Ramos (cell line): ENCODE results near the gene LDB3.

Experiments
- in situ Hi-C: fragments of 300-500 bp; cut with MboI; formaldehyde crosslinking; loops from one replicate; pipeline ENCODE4 v1.14.3; 2022; ENCODE audit warnings: low sequenced_read_pairs; ENCODE audit not compliant: unreplicated experiment

The LDB3 gene

GRCh38 chr10:86684331-86685097 is 16.2 kb downstream of the LDB3 start:
- in situ Hi-C loops, result no loop called here

DNA sequence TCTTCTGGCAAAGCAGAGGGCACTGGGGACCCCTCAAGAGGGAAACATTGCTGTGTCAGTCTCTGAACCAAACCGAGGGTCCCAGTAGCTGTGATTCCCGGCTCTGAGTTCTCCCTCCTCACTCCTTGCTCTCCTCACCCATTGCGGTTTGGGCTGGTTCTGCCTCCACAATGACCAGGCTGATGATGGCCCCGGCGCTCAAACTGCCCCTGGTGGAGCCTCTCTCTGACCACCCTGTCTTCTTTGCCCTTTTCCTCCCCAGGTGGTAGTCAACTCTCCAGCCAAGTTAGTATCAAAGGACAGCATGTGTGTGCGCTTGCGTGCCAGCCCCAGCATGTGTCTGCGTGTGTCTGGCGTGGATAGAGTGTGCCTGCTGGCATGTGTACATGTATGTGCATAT is 17.1 kb downstream of the LDB3 start:
- in situ Hi-C loops, result no loop called here

DNA sequence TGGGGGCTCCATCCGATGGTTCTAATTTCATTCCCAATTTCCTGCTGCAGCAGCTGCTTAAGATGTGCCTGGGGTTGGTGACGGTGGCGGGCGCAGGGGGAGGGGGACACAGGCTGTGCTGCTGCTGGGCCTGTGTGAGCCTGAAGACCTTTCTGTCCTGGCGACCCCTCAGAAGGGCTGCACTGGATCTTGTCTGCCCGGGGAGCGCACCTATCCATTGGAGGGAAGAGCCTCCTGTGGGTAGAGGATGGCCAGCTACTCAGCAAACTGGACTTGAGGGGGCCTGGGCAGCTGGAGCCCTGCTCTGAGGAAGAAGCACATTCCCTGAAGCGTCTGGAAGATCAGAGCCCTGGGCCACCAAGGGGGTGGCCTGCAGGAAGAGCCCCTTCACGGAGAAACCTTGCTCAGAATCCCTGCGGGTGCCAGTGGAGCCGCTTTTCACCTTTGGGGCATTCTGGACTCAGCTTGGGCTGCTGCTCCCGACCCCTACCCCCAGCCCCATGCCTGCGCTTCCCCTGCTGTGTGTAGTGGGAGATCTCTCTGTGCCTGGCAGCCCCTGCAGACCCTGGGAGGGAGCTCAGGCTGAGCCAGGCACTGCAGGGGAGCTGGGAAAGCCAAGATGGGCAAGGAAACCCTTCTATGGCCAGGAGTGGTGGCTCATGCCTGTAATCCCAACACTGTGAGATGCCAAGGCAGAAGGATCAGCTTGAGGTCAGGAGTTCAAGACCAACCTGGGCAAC is 17.8 kb downstream of the LDB3 start:
- in situ Hi-C loops, result no loop called here

GRCh38 chr10:86686972-86687371 is 18.7 kb downstream of the LDB3 start:
- in situ Hi-C loops, result no loop called here

- in situ Hi-C loops, result no loop called here
Measured at GRCh38 chr10:86687750-86688149, 19.4 kb downstream of the LDB3 start.

DNA sequence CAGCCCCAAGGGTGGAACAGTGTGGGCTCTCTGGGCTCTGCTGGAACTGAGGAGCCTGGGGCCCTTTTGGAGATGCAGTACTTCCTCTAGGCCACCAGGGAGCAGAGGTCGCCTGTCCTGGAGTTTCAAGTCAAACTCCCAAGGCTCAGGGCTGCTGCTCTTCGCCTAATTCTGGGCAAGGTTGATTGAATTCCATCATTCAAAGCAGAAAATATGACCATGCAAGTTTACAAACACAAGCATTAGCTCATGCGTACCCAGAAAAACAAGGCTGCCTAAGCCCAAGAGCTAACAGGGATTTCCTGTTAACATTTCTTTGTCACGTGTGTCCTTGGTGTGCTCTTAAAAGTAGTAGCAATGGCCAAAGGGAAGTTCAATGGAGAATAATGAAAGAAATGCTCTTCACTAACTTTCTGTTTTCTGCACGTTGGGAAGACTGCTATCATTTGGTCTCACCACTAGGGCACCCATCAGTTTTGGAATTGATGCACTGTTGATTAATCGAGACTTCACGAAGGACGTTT is 20.1 kb downstream of the LDB3 start:
- in situ Hi-C loops, result no loop called here

DNA sequence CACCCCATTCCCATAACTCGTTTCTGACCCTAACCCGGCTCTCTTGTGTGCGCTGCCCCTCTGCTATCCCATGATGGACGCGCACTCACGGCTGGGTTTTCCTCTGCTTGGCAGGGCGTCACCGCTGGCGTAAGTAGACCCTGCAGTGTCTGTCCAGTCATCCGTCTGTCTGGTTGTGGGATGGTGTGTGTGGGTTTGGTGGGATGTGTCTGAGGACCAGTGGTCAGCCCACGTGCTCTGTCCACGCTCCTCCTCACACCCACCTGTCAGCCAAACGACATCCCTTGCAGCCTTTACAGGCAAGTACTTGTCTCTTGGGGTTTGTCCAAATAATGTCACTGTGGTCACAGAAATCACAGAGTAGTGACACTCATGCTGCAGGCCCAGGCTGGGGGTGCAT is 20.8 kb downstream of the LDB3 start:
- in situ Hi-C loops, result no loop called here

DNA sequence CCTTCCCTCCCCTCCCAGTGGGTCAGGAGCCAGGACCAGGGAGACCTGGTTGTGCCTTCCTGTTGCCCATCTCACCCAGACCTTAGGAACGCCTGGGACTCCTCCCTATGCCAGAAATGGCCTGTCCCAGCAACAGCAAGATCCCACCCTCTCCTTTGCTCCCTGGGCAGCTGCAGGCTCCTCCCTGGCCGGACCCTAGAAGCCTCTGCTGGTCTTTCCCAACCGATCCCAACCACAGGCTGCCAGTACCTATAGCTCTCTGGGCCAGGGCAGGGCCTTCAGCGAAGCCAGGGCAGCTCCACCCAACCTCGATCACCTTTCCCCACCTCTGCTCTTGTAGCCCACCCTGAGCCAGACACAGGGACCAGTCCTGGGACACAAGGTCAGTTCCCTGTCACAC is 21.9 kb downstream of the LDB3 start:
- in situ Hi-C loops, result loop anchor here (10.0 kb wide), 1 partner anchor 205 kb away; no protein-coding TSS in a partner anchor

- in situ Hi-C loops, result loop anchor here (10.0 kb wide), 1 partner anchor 204 kb away; no protein-coding TSS in a partner anchor
Measured at GRCh38 chr10:86690657-86691084, 22.4 kb downstream of the LDB3 start.

DNA sequence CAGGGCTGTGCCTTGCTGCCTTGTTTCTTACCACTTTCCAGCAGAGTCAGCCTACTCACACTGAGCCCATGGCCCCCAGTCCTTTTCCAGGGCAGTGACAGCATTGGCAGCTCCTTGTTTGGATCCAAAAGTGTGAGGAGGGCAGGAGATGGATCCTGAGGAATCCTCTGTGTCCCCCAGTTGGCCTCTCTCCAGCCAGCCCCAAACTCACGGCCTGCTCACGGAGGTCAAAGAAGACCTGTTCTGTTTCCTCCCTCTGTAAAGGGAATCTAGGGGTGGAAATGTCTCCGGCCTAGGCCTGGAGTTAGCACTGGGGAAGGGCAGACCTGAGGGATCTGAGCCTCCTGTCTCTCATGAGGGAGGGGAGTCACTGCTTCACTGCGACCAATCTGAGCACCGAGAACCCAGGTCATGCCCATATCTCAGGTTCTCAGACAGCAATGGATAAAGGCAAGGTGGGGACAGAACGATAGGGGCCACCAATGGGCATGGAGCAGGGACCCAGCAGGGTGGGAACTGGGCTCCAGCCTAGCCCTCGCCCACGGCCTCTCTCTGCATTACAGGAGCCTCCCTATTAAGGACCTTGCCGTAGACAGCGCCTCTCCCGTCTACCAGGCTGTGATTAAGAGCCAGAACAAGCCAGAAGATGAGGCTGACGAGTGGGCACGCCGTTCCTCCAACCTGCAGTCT is 23.2 kb downstream of the LDB3 start:
- in situ Hi-C loops, result loop anchor here (10.0 kb wide), 1 partner anchor 203 kb away; no protein-coding TSS in a partner anchor

DNA sequence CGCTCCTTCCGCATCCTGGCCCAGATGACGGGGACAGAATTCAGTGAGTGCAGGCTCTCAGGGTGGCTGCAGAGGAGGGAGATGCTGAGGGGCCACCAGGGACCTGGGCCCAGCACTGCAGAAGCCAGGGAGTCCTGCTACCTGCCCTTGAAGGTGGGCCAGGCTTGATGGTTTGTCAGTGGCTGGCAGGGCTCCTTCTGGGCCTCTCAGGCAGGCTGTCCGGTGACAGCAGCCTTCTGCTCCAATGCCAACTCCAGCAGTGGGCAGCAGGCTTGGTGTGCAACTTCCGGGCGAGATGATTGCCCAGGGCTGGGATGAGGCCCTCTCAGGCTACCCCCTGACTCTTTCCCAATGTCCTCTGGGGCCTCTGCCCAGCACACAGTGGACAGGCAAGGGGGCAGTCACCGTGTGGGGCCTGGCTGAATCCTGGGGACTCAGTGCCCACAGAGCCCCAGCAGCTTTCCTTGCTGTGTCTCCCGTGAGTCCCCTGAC is 23.8 kb downstream of the LDB3 start:
- in situ Hi-C loops, result loop anchor here (10.0 kb wide), 1 partner anchor 203 kb away; no protein-coding TSS in a partner anchor

- in situ Hi-C loops, result loop anchor here (10.0 kb wide), 1 partner anchor 202 kb away; no protein-coding TSS in a partner anchor
Measured at GRCh38 chr10:86692664-86693063, 24.4 kb downstream of the LDB3 start.

DNA sequence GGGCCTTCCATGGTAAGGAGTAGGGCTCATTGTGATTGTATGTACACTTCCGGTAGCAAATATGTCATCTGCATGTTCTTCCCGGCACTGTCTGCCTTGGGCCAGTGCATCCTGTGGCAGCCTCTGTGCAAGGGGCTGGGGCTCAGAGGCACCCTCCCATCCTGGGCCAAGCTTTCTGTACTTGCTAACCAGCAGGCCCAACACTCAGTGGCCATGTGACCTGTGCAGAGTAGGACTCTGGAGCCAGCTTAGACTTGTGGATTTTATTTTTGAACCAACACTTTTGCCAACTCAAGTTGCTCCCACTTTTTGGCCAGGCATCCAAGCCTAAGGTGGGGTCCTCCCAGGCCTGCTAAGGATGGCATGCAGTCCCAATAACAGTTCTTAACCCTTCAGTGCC is 25.0 kb downstream of the LDB3 start:
- in situ Hi-C loops, result loop anchor here (10.0 kb wide), 1 partner anchor 202 kb away; no protein-coding TSS in a partner anchor

- in situ Hi-C loops, result loop anchor here (10.0 kb wide), 1 partner anchor 201 kb away; no protein-coding TSS in a partner anchor
Measured at GRCh38 chr10:86693721-86694369, 25.5 kb downstream of the LDB3 start.

DNA sequence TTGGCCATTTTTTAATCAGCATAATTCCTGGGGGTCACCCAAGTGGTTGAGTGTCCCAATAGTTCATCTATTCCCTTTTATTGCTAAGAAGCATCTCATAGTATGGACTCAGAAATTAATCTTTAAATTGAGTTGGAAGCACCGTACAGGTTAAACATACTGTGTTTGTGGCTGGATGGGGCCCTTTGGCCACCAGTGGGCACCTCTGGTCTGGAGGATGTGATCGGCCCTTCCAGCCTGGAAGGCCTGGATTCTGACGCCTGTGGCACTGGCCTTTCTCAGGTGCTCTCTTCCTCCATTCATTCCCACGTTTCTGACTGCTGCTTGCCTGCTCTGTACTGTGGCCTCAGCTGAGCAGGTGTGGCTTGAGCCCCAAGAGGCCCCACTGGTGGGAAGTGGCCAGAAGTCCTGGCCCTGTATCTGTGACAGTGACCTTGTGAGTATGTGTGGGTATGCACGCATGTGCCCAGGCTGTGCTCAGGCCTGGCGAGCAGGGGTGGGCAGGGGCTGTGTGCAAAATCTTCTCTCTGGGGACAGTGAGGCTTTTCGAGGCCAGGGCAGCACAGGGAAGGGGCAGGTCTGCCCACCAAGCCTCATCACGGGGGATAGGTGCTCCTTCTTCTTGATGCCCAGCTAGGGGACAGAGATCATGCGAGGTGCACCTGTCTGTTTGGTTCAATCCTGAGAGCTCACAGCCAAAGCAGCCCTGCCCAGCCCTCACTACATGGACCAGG is 30.1 kb downstream of the LDB3 start:
- in situ Hi-C loops, result loop anchor here (10.0 kb wide), 1 partner anchor 196 kb away; no protein-coding TSS in a partner anchor

GRCh38 chr10:86699125-86699524 is 30.8 kb downstream of the LDB3 start:
- in situ Hi-C loops, result loop anchor here (10.0 kb wide), 1 partner anchor 196 kb away; no protein-coding TSS in a partner anchor

- in situ Hi-C loops, result loop anchor here (10.0 kb wide), 1 partner anchor 195 kb away; no protein-coding TSS in a partner anchor
Measured at GRCh38 chr10:86699541-86699940, 31.2 kb downstream of the LDB3 start.

DNA sequence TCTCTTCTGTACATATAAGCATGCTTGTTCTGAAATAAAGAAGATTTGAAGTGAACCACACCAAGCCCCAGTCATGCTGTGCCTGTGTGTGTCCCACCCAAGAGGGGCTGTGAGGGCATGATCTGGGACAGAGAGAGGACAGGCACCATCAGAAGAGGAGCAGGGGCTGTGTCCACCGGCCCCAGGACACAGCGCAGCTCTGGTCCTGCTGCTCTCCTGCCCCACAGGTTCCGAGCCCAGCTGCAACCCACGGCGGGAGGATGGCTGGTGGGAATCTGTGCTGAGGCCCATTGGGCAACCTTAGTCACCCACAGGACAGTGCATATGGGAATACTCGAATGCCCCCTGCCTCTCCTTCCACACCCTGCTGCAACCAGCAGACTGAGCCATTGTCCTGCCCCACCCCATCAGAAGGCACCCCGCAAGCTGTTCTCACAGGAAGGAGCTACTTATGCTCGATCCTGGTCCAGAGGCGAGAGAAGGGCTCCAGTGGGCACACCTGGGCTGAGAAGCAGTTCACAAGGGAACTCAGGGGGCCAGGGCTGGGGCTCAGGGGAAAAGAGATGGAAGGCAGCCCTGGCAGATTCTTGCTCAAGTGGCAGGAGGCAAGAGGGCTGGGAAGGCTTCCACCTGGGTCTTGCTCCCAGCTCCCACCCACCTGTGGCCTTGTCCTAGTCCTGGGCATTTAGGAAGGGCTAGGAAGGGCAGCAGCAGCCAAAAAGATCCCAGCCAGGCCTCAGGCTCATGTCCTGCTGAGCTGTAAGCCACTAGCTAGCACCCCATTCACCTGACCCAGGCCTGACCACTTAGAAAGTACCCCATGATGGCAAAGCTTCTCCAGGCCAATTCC is 31.9 kb downstream of the LDB3 start:
- in situ Hi-C loops, result loop anchor here (10.0 kb wide), 1 partner anchor 195 kb away; no protein-coding TSS in a partner anchor
